AG09309 (cell line): Measurements from ENCODE around the gene CPNE7.

Experiments
- DNase-seq: peaks from one replicate; pipeline ENCODE4 v3.0.0-alpha.2; 2010; ENCODE audit warnings: low read depth
- H3K4me3 ChIP-seq: 2 replicates; pipeline ENCODE4 v1.5.1; 2011; ENCODE audit warnings: mild to moderate bottlenecking, low read depth, low read length, moderate library complexity; ENCODE audit not compliant: control insufficient read depth
- TF ChIP-seq, protein P1 (sequence below): IDR thresholded peaks from 2 replicates; pipeline ENCODE4 v1.5.1; 2011; ENCODE audit warnings: mild to moderate bottlenecking, low read depth, low read length, inconsistent platforms; ENCODE audit not compliant: insufficient read depth, control insufficient read depth; ENCODE audit errors: missing control alignments

CPNE7 gene

DNA sequence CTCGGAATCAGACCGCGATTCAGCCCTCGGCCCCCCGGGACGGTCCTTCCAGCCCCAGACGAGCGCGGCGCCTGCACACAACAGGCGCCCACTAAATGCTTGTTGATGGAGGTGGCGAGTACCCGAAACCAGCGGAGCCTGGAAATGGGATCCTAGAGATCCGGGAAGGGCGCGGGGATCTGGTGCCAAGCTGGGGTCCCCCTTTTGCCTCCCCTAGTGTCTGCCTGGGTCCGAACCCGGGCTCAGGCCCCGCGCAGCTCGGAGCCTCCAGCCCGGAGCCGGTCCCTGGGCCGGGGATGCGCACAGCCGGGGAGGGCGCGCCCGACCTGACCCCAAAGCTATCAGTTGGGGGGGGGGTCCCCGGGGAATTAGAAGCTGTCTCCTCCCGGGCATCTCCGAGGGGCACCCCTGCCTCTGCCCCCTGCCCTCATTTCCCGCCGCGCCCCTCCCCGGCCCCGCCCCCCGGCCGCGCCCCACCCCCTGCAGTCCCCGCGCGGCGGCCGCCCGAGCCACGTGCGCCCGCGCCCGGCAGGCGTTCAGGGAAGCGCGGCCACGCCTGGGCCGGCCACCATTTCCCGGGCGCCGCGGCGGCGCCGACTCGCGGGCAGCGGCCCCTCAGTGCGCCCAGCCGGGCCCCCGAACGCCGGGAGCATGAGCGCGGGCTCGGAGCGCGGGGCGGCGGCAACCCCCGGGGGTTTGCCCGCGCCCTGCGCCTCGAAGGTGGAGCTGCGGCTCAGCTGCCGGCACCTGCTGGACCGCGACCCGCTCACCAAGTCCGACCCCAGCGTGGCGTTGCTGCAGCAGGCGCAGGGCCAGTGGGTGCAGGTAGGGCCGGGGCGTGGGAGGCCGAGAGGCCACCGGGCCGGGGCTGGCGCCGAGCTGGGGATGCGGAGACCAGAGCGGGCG lies at the start of gene CPNE7:
Gene CPNE7, plus strand, starts transcription at position 512 of the 906 bp plus-strand sequence. Its CDS starts 140 bp downstream, at position 652.
- TF ChIP-seq, protein P1, sequence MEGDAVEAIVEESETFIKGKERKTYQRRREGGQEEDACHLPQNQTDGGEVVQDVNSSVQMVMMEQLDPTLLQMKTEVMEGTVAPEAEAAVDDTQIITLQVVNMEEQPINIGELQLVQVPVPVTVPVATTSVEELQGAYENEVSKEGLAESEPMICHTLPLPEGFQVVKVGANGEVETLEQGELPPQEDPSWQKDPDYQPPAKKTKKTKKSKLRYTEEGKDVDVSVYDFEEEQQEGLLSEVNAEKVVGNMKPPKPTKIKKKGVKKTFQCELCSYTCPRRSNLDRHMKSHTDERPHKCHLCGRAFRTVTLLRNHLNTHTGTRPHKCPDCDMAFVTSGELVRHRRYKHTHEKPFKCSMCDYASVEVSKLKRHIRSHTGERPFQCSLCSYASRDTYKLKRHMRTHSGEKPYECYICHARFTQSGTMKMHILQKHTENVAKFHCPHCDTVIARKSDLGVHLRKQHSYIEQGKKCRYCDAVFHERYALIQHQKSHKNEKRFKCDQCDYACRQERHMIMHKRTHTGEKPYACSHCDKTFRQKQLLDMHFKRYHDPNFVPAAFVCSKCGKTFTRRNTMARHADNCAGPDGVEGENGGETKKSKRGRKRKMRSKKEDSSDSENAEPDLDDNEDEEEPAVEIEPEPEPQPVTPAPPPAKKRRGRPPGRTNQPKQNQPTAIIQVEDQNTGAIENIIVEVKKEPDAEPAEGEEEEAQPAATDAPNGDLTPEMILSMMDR = no peak
- DNase-seq = no peak
- peak within 1 kb of the TSS; percentile 44 for H3K4me3 ChIP-seq

DNA sequence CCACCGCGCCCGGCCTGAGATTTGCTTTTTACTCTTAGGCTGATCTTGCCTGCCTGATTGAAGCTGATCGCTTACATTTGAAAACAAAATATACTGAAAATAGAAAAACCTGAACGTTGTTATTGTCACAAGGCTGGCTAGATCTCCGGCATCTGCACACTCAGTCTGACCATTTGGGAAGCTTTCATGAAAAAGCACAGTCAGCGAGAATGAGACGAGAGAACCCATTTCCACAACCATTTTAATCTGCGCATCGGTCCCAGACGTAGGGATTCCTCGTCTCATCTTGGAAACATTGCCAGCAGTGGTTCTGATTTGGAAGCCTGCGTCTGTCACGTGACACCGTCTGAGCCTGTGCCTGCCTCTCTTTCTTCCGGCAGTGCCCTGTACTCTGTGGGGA lies 46.5 kb upstream of the CPNE7 start:
- DNase-seq = no peak
- H3K4me3 ChIP-seq = no peak overlapping the region
- TF ChIP-seq, protein P1 = no peak

DNA sequence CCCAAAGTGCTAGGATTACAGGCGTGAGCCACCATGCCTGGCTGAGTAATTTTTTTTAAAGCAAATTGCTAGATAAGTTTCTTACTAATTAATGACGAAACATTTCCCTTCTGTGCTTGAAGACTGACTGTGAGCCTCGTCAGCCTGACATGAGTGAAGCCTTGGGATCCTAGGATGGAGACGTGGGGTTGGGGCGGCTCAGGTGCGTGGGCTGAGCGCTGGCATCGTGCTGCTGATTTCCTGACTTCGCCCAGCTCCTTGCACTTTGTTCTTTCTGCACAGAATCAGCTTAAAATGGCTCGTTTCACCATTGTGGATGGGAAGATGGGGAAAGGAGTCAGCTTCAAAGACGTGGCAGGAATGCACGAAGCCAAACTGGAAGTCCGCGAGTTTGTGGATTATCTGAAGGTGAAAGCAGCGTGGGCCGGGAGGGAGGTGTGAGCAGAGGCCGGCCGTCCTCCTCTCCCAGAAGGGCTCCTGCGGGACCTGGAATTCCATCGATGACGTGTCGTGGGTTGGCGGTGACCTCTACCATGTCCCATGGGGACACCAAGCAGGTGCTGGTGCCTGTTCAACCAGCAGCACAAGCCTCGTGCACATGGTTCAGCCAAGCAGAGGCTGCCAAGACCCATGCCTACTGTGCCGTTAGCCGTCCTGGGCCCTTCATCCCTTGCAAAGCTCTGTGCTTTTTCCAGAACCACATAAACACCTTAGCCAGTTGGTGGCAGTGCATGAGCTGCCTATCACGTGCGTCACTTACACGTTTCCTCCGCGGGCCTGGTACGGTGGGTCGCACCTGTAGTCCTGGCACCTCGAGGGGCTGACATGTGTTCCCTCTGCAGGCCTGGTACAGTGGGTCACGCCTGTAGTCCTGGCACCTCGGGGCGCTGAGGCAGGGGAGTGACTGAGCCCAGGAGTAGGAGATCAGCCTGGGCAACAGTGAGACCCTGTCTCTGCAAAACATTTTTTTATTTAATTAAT lies 44.9 kb upstream of the CPNE7 start:
- H3K4me3 ChIP-seq = no peak overlapping the region
- TF ChIP-seq, protein P1 = no peak
- DNase-seq = no peak

DNA sequence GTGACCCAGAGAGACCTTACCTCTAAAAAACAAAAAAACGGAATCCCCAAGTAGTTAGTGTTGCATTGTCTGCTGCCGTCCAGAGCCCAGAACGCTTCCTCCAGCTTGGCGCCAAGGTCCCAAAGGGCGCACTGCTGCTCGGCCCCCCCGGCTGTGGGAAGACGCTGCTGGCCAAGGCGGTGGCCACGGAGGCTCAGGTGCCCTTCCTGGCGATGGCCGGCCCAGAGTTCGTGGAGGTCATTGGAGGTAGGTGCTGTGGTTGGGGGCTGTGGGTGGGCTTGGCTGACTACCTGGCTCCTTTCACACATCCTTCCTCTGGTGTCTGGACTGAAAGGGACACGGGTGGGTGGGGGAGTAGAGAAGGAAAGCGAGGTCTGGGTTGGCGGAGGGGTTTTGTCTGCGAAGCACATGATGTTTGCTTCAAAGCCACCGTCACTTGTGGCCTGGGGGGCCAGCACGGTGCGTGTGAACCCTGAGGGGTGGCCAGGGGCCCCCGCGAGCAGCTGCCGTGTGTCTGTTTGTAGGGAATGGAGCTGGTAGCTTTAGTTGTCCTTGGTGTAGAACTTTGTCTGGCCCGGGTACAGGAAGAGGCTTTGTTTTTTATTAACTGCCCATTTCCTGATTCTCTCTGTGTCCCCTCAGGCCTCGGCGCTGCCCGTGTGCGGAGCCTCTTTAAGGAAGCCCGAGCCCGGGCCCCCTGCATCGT lies 43.6 kb upstream of the CPNE7 start:
- TF ChIP-seq, protein P1 = no peak
- H3K4me3 ChIP-seq = no peak overlapping the region
- DNase-seq = no peak

DNA sequence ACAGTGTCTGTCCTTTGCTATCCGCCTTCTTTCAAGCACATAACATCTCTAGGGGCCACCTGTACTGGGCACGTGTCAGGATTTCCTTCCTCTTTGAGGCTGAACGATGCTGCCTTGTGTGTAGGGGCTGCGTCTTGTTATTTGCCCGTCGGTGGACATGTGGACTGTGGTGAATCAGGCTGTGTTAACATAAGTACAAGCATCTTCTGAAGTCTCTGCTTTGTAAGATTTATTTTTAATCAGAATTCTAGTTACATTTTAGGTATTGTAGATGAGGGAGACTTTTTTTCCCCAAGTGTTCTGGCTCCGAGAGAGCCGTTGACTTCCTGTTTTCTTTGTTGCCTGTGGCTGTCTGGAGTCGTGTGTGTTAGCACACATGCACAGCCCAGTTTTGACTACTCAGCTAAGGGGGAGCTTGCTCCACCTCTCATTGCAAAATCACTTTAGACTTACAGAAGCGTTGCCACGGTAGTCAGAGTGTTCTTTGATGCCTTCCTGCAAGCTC lies 41.3 kb upstream of the CPNE7 start:
- H3K4me3 ChIP-seq = no peak overlapping the region
- TF ChIP-seq, protein P1 = no peak
- peak; percentile 17 for DNase-seq

DNA sequence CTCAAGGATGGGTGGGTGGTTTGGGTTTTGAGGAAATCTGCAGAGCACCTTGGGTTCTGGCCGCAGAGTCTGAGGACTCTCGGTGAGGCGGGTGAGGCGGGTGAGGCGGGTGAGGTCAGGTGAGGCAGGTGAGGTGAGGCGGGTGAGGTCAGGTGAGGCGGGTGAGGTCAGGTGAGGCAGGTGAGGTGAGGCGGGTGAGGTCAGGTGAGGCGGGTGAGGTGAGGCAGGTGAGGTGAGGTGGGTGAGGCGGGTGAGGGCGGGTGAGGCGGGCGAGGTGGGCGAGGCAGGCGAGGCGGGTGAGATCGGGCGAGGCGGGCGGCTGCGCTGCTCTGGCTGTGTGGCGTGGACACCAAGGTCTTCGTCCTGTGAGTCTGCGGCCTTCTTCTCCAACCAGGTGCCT lies 39.2 kb upstream of the CPNE7 start:
- no peak for DNase-seq
- no peak overlapping the region for H3K4me3 ChIP-seq
- TF ChIP-seq, protein P1 = no peak
